Activated CD4-positive, alpha-beta T cell treated with anti-CD3 and anti-CD28 coated beads for 4 hours (primary cell): ENCODE data around the gene DOLPP1.
"Not testable (repeated sequence)": the region's sequence is repeated elsewhere in the genome, so short reads cannot be mapped to it uniquely, and the experiment has no call there.

Experiments
- DNase-seq, 2 donors: peaks; one replicate each; pipeline ENCODE4 v3.0.0-alpha.2; 2020

Gene DOLPP1

DNA sequence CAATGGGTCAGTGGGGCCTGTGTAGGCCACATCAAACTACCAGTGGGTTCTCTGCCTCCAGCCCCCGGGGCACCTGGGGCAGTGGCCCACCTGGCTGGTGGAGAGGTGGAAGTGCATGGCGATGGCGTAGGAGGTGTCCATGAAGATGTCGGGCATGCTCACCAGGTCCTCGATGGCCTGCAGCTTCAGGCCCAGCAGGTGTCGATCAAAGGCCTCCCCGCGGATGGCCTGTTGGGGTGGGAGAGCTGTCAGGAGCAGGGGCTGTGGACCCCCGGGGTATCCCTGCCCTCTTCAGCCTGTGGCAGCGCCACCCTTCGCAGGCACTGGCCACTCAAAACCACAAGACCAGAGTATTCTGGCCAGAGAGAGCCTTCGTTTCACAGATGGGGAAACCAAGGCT, 15.0 kb downstream of the DOLPP1 start:
- no peak for DNase-seq

GRCh38 chr9:129097671-129098306, 16.9 kb downstream of the DOLPP1 start:
- no peak for DNase-seq

GRCh38 chr9:129098328-129098727, 17.4 kb downstream of the DOLPP1 start:
- DNase-seq = no peak

- DNase-seq = no peak
Observed at GRCh38 chr9:129100383-129101169, 19.7 kb downstream of the DOLPP1 start.

- no peak for DNase-seq
Observed at GRCh38 chr9:129101279-129101678, 20.4 kb downstream of the DOLPP1 start.

GRCh38 chr9:129102095-129102525, 21.2 kb downstream of the DOLPP1 start:
- DNase-seq = no peak

- DNase-seq = no peak
Observed at GRCh38 chr9:129102791-129103594, 22.1 kb downstream of the DOLPP1 start.

DNA sequence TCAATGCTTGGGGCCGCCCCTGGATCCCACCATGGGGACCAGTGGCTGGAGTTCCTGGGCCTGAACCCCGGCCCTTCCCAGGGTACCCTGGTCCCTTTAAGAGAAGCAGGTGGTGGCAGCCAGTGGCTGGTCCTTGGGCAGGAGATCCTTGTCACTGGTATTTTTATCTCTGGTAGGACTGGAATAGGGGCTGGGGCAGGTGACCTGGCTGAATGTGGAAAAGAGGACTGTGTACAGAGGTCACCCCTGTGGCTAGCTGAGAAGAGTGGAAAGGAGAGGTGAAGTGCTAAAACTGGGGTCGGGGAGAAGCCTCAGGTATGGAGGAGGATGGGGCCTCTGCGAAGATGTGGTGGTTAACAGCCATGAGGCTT, 22.7 kb downstream of the DOLPP1 start:
- DNase-seq = no peak

- no peak for DNase-seq
Observed at GRCh38 chr9:129104051-129104450, 23.1 kb downstream of the DOLPP1 start.

DNA sequence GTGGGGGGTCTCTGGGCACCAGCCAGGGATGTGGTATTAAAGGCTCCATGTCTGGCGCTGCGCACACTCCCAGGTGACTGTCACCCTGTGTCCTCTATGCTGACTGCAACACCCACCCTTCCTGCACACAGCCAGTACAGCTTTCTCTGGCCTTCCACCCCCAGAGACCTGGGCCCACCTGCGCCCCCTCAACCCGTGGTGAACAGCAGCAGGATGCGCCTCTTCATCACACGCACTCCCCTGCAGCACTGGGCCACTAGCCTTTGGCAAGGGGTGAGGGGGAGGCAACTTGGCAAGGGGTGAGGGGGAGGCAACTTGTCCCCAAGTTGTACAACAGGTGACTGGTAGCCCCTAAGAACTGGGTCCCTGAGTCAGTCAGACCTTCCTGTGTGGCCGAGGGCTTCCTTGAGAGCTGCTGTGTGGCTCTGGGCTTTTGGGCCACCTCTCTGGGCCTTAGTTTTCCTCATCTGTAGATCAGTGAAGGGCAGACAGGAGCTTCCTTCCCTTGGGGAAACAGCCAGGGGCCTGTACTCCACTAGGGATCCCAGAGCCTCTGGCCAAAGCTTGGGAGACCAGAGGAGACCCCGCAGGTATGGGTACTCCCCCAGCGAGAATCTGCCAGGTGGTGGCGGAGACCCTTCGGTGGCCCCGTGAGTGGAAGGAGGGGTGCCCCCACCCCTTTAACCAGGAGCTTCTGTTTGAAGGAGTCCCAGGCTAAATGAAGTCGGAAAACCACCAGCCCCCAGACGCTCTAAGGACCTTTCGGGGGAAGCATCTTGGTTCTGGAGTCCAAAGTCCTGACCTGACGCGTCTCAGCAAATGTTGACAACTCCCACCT, 25.2 kb downstream of the DOLPP1 start:
- DNase-seq = no peak

DNA sequence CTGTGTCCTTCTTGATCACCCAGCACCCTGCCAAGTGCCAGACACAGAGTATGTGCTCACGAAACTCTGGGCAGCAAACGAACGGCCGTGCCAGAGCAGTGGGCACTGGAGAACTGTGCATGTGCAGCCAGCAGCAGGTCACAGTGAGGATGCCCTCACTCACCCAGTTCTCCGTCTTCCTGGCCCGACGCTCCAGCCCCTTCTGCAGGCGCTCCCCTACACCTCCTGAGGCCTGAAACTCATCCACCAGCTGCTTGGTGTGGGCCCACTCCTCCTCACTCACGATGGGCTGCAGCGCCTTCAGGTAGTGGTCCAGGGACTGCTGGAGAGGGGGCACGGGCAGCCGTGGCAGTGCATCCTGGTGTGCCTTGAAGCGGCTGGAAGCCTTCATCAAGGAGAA, 26.7 kb downstream of the DOLPP1 start:
- DNase-seq = no peak

- DNase-seq = no peak
Observed at GRCh38 chr9:129108083-129108804, 27.3 kb downstream of the DOLPP1 start.

- no peak for DNase-seq
Observed at GRCh38 chr9:129108805-129109536, 28.1 kb downstream of the DOLPP1 start.

DNA sequence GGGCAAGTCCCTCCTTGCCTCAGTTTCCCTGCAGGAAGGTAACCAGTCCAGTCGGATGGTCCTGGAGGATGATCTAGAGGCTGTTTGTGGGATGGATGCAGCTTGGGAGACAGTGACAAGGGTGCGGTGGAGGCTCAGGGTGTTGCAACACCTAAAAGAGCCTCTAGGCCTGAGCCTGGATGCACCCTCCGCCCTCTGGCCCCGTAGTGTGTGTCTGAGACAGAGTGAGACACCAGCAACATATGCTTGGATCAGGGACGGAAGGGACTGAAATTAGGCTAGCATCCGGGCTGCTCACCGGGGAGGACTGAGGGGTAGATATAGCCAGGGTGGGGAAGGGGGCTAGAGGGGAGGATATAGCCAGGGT, 28.6 kb downstream of the DOLPP1 start:
- no peak for DNase-seq

- DNase-seq = no peak
Observed at GRCh38 chr9:129109952-129110739, 29.2 kb downstream of the DOLPP1 start.

DNA sequence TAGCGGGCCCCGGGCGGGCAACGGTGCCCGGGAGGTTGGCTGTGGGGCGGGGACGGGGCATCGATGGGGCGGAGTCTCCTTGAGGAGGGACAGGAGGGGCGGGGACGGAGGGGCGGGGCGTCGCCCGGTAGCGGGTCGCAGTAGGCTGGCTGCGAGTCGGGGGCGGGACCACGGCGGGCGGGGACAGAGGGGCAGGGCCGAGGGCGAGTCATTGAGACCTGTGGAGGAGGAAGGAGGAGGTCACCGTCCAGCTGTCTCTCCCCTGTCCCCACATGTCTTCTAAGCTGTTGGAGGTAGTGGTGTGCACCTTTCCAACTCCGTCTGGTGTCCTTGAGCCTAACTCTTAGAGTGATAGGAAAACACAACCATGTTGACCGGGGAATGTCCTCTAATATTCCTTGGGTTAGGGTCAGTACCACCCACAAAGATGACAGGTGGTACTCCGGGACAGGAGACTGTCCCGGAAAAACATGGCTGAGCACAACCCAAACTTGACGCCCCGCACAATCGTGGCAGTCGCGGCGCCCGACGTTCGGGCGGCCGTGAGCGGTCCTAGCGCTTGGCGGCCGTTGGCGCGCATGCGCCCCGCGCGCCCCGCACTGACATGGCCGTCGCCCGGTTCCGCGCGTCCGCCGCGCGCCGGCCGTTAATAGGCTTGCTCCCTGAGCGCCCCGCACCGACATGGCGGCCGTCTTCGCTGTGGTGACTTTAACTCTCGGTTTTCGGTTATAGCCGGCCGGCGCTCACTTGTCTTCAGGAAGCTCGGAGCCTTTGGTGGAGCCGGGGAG, 30.0 kb downstream of the DOLPP1 start, which contains the start of the genes CRAT and PTPA:
Gene CRAT, minus strand, starts transcription at position 54 of the 788 bp plus-strand sequence. CDS start 284 bp downstream, outside the sequence.
Gene PTPA, plus strand, starts transcription at position 676 of the 788 bp plus-strand sequence. CDS start 186 bp downstream, outside the sequence.
- peak; percentile 95 to 96 for DNase-seq

- DNase-seq = no peak
Observed at GRCh38 chr9:129111528-129112151, 30.7 kb downstream of the DOLPP1 start.

DNA sequence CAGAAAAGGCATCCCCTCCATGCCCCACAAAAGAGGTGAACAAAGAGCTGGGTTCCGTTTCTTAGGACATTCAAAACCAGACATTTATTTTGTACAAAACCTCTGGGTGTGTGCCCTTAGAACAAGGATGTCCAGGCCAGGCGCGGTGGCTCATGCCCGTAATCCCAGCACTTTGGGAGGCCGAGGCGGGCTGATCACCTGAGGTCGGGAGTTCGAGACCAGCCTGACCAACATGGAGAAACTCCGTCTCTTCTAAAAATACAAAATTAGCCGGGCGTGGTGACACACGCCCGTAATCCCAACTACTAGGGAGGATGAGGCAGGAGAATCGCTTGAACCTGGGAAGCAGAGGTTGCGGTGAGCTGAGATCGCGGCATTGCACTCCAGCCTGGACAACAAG, 31.6 kb downstream of the DOLPP1 start:
- not testable (repeated sequence) for DNase-seq
